ENCODE measurements around the gene AUTS2.

The AUTS2 gene

DNA sequence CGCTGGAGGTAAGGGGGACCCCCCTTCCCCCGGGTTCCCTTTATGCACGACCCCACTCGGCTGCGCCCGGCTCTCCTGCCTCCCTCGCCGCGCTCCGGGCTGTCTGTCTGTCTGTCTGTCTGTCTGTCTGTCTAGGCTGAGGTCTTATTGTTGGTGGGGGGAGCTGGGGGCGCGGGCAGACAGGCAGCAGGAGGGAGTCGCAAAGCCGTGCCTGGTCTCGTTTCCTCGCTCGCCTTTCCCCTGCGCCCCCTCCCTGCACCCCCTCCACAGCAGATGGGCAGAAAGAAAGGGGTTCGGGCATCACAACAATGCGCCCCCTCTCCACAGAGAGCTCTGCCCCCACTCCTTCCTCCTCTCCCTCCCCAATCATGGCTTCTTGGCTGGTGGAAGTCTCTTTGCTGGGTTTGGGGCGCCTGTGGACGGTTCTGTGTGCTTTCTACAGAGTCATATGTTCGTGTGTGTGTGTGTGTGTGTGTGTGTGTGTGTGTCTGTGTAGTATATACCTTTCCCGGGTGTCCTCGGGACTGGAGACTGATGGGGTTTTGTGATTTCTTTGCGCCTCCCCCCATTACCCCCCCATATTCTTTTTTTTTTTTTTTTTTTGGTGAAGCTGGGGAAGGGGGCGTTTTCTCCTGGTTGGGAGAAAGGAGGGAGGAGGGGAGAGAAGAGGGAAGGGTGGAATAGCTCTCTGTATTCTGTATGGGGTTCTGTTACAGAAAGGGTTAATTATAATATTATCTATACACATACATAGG is 1.9 kb downstream of the AUTS2 start:
- DNase-seq (ENCODE audit: low read depth in 2 of 2): no peak

DNA sequence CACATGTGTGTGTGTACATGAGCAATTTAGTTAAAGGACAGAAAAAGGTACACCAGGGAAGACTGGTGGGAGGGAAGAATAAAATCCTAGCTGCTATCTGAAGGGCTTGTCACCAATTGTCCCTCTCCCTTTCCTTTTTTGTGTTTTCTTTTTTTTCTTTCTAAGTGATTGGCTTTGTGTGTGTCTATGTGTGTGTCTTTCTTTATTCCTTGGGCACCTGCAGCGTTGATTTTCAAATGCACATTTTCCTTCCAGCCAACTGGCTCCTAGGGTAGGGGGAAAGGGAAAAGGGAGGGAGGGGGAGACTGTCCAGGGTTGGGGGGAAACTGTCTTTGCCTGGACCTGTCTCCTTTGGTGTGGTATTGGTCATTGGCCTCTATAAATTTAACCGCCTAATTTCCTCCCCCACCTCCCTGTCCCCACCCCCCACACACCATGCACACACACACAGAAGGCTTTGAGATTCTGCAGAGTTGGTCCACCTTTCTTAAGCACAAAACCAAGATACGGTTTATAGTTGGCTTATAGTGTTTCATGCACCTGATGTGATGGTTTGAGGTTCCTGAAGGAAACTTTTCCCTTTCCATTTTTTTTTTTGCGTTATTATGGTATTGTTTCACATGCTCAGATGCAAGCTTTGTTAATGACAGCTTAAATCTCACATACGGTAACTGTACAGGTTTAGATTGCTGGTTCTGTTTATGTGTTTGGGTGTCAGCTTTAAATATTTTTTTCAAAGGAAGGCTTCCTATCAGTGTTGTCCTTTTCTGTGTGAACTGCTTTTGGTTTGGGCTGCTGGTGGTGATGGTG is 2.6 kb downstream of the AUTS2 start:
- no peak for DNase-seq (ENCODE audit: low read depth in 2 of 2)

DNA sequence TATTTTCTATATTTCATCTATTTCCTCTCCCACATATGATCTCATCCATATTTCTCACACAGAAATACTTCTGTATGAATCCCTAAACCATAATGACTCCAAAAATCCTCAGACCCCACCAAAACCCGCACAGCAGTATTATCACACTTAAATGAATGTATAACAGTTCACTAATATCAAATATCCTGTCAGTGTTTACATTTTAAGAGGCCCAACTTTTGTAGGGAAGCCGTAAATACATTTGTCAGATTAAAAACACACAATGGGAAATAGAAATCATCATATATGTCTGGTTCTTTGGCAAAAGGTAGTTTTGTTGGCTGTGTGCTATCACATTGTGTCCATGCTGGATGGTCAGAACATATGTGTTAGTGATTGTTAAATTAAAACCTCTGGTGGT is 4.2 kb downstream of the AUTS2 start:
- no peak for DNase-seq (ENCODE audit: low read depth in 2 of 2)

DNA sequence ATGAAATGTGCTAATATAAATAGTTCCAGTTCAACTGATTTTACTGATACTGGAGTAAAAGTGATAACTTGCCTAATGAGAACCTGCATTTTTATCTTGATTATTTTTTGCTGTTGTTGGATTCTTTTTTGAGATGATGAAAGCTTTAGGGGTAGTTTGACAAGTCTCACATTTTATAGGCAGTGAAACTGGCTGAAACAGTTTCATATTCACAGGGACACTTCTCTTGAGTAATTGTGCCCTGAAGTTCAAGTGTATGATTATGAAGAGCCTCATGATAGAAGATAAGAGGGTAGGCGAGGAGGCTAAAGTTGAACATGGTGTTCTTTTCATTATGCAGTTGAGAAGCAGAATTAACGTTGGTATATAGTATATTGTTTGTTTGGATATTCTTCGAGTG is 5.1 kb downstream of the AUTS2 start:
- no peak for DNase-seq (ENCODE audit: low read depth in 2 of 2)

DNA sequence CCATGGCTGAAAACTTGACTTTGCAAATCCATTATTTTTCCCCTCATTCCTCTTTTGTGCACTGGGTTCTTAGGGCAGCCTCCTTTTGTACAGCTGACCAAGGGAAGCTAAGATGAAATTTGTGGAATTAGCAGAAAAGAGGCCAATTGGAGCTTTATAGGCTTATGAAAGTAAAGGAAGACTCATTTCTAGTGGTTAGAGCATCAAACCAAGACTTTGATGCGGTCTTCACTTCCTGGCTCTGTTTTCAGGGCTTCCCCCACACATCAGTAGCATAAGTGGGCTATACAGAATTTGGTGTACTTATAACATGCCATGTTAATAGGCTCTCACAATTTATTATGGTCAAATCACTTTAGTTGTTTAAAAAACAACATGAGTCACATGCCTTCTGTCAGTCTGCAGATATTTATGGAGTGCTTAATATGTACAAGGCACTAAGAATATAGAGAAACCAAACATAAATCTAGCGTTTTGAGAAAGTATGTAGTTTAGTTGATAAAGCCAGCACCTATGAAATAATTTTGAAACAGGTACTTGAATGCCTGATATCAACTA is 5.7 kb downstream of the AUTS2 start:
- DNase-seq (ENCODE audit: low read depth in 2 of 2): no peak

DNA sequence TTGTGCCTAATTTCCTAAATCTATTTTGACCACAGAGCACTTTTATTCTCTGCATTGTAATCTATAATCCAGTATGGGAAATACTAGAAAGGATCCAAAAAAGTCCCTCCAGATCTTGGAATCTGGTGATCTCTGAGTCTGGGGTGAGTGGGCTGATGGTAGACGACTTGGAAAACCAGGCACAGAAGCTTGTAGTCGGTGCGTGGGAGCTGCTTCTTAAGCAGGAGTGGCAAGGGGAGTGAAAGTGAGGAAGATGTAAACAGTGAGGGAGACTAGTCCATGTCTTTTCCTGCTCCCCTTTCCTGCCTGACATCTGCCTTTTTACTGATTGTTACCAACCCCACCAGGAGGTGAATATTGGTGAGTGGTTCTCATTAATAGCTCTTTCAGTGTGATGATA is 6.8 kb downstream of the AUTS2 start:
- no peak for DNase-seq (ENCODE audit: low read depth in 2 of 2)

DNA sequence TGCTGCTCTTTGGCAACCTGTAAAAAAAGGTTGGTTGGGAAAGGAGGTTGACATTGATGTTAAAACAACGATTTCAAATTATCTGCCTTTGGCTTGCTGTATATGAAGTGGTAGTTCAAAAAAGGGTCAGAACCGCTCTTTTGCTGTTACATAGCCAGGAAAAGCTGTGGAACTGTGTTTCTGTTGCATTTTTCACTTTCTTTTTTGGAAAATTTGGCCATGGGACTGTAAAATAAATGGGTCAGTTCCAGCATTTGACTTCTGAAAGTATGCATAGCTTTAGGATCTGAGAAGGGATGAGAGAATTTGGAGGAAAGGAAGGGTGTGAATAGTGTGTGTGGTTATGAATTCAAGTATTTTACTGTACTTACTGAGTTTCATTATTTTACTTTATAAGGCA is 7.3 kb downstream of the AUTS2 start:
- DNase-seq (ENCODE audit: low read depth in 2 of 2): no peak

DNA sequence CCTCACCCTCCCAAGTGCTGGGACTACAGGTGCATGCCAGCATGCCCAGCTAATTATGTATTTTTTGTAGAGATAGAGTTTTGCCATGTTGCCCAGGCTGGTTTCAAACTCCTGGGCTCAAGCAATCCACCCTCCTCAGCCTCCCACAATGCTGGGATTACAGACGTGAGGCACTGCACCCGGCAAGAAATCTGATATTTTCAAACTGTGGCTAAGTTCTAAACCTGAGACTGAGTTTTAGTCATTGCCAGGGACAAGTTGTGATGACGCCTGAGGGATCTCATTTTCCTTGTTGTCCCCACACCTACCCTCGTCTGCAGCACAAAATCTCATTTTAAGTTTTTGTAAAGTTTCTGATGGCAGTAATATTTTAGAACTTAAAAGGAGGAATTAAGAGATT is 9.8 kb downstream of the AUTS2 start:
- no peak for DNase-seq (ENCODE audit: low read depth in 2 of 2)

DNA sequence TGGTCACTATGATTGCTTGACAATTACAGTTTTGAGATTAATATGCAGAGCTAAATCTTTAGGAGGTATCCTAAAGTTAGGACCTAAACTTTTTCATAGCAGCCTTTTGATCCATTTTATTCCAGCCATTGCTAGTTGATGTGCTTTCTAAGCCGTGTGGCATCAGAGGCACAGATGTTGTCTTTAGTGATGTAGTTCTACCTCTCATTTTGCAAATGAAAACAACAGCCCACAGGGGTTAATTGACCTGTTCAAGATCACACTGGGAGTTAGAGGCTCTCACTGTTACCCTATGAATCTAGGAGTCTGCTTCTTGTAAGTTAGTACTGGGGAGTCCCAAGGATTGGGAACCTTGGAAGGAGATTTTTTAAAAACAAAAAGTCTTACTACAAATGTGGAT is 10.6 kb downstream of the AUTS2 start:
- DNase-seq (ENCODE audit: low read depth in 2 of 2): no peak

DNA sequence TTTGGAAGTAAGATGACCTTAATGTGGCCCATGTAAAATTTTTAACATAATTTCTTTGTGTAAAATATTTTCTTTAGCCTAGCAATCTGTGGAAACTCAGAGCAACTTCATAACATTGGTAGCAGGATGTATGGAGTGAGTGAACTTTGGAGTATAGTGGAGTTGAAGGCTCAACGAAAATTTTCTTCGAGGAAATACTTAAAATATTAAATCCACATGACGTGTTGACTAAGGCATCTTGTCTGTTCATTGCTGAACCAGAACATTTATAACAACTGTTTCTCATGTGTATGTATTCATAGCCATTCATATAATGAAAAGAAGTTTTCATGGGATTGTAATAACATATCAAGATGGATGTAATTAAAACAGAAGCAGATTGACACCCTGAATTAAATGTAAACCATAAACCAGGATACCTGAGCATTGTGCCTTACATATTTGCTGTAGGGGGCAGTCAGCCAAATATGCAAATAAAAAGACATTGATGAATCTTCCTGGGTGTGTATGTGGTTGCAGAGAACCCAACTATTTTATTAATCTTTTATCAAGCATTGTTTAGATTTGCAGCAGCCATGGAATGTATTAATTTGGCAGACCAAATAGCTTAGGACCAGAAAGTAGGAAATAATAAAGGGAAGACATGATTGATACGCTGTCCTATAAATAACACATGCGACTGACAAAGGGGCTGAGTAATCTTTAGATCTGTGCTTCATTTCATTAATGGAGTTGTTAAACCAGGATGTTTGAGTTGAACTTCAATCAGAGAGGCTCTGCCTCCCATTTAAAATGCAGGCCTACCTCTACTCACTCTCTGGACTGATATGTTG is 11.5 kb downstream of the AUTS2 start:
- no peak for DNase-seq (ENCODE audit: low read depth in 2 of 2)

DNA sequence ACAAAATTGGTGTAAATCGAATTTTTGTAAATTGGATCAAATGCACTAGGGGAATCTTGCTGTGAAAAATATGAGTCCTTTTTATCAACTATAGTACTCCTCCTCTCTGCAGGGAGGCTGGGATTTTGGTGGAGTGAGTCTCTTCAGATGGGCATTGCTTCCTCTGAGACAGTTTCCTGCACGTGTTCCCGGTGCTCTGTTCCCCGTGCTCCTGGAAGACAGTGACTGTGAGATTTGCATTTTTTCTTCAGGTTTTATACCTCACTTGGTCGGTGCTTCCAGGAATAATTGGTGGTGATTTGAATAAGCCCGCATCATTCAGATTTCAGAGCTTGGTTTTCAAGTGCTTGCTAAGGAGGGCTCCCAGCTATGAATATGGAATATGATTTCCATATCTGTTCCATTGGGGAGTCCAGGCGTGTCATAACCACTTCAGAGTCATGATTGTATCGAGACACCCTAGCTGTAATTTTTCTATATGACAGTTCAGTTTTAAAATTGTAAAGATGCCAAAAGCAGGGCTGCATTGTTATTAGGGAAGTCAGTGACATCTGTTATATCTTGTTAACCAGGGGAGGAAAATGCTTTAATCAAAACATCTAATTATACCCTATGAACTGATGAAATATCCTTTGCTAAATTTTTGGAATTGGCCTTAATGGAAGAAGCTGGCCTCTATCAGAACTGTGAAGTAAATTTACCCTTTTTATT is 12.3 kb downstream of the AUTS2 start:
- no peak for DNase-seq (ENCODE audit: low read depth in 2 of 2)

DNA sequence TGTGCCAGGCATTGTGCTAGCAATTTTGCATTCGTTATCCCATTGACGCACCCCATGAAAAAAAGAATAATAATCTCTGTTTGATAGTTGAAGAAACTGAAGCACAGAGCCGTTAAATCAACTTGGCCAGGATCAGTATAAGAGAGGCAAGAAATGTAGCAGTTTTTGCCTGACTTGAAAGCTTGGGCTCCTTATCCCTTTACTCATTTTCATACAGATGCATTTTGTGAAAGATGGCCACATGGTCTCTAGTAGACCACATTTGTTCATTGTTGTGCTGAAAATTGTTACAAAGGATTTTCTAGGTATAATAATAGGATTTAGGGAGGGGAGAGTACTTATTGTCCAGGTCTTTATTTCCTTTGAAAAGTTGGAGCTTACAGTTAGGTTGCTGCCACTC is 14.7 kb downstream of the AUTS2 start:
- DNase-seq (ENCODE audit: low read depth in 2 of 2): no peak

DNA sequence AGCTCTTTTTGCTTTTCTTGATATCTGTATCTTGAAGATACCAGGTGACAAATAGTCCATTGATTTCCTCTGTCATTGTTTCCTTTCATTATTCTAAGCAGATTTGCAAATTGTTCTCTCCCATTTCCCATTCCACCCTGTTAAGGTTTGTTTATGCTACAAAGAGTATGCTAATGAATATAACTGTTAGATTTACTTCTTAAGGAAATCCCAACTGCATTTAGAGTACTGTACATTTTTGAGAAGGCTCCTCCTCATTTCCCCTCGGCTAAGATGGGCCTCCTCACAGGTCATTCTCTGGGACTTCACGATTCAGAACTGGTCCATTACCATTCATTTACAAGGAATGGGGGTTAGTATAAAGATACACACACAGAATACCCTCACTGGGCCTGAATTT is 15.6 kb downstream of the AUTS2 start:
- no peak for DNase-seq (ENCODE audit: low read depth in 2 of 2)

DNA sequence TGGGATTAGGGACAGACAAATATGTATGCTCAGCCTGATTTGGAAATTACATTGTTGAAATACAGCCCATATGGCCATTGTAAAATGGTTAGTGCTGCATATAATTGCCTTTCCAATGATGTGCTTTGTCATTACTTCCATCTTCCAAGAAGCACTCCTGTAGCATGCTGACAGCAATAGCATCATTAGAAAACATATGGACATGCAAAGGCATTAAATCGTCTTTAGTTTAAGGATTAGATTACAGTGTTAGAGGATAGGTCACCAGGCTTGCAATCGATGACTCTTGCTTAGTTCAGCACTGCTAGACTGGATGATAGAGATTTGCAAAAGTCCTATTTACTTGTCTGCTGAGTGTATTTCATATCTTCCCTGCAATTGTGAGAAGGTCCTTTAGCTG is 17.4 kb downstream of the AUTS2 start:
- no peak for DNase-seq (ENCODE audit: low read depth in 2 of 2)

DNA sequence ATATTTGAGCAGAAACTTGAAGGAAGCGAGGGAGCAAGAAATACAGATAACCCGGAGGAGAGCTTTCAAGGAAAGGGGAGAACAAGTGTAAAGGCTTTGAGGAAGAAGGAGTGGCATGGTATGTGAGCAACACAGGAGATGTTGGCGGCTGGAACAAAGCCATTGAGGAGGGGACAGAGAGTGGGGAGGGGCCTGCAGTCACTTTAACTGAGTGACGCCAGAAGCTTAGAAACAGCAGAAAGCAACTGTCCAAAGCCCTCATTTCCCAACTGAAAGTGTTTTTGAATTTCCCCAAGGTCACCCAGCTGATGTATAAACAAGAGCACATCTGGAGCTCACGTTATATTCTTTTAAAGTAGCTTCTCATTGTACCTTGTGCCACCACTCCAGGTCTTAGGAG is 19.1 kb downstream of the AUTS2 start:
- no peak for DNase-seq (ENCODE audit: low read depth in 2 of 2)

DNA sequence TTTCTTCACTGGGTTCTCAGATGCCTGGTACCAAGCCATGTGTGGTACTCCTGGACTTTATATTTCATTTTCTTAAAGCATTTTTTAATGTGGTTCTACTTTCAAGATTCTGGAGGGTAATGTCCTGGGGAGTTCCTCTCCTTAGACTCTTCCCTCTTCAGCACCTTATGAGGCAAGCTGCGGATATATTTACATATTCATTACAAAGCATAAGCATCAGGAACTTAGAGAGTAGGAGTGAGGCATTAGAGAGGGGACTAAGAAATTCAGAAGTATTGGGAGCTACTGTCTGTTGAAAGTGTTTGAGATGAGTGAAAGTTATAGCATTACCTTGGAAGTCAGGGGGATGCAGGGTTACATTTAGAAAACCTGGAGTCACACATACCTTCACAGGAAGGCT is 20.8 kb downstream of the AUTS2 start:
- no peak for DNase-seq (ENCODE audit: low read depth in 2 of 2)

DNA sequence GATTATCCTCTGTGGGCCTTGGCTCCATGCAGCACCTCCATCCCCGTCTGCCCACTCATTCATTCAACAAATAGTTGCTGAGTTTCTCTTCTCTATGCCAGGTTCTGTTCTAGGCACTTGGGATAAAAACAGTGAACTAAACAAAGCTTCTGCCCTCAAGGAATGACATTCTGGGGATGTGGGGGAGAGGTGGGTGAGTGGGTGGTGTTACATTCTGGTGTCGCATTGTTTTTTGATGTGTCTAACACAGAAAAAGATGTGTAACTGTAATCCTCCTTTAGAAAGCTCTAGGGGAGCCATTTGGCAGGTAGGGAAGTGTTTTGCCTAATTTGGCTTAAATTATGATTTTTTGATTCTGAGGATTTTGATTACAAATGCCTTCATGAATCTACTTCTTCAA is 21.4 kb downstream of the AUTS2 start:
- no peak for DNase-seq (ENCODE audit: low read depth in 2 of 2)

DNA sequence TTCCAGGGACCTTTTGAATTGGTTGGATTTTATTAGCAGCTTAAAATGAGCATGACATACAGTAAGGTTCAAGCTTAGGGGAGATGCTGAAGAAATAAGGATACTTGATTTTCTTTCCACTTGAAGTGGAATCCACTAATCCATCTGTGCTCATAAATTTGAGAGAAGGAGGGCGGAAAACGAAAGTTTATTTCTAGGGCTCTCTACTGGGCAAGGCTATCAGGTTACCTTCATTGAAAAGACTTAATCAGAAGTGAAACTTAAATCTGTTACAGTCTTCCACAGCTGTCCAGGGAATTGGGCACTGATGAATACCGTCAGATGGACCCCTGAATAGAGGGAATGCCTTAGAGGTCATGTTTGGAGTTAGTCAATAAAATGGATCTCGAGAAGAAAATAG is 21.8 kb downstream of the AUTS2 start:
- DNase-seq (ENCODE audit: low read depth in 2 of 2): no peak

DNA sequence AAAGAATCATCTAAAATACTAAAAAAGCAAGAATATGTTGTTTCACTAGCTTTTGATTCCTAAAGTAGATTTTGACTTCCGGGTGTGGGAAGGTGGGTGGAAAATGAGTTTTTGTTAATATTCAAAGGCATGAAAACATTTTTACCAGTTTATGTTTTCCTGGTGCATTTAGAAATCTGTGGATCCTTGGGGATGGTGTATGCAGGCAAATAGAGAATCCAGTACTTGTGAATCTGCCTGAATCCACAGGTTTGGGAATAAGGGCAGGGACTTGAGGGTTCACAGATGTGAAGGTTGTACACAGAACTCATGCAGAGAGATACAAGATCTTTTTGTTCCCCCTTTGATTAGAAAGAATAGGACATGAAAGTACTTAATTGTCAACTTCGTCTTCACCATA is 22.4 kb downstream of the AUTS2 start:
- no peak for DNase-seq (ENCODE audit: low read depth in 2 of 2)

DNA sequence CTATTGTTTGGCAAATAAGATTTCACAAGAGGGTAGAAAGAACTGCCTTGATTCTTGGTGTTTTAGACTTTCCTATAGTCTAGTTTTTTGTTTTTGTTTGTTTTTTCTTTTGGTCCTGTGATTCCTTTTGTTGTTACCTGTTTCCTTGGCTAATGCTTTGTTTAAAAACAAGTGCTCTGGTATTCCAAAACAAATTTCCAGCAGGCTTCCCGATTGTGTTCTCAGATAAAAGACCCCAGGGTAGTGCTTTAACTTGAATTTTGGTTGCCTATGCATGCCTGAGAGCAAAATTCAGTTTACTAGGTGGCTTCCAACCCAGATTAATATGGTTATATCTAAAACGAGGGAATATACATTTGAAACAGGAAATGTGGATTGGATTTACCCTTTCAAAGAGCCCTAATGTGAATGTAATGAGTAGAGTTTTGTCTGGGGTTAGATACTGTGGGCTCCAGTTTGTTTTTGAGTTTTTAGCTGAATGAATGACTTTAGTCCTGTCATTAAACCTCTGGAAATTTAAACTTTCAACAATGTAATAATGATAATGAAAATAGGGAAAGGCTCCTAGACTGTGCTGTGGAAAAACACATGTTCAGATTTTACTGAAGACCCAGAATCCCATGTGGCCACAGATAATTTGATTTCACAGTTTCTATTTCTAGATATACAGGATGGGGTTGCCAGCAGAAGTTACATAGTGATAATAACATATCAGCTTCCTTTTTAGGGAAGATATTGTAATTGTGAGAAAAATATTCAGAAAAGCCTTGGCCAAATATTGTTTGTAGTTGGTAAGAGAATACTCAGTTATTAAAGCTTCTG is 23.9 kb downstream of the AUTS2 start:
- DNase-seq (ENCODE audit: low read depth in 2 of 2): no peak

DNA sequence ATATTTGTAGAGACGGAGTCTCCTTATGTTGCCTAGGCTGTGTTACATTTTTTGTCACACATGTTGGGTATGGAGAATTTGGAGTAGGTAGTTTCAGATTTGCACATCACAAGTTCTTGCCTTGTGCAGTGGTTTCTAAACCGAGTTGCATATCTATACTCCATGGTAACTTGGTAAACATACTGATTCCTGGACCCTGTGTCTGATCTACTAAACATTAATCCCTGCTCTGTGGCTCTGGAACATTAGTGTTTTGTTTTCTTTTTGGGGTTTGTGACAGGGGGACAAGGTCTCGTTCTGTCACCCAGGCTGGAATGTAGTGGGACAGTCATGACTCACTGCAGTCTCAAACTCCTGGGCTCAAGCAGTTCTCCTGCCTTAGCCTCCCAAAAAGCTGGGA is 24.7 kb downstream of the AUTS2 start:
- DNase-seq (ENCODE audit: low read depth in 2 of 2): no peak

All from stimulated activated CD8-positive, alpha-beta memory T cell treated with anti-CD3 and anti-CD28 coated beads, Interleukin-2, amount 100 ng/mL, for 1 hour (primary cell).